Hematopoietic multipotent progenitor cell treated with erythropoietin and hydrocortisone succinate and interleukin-3 and kit ligand, for 17 days (in vitro differentiated cells): ENCODE measurements around the gene SPARCL1.
"Not testable (repeated sequence)": the region's sequence is repeated elsewhere in the genome, so short reads cannot be mapped to it uniquely, and the experiment has no call there.

Experiments used
- DNase-seq: peaks from one replicate; pipeline ENCODE4 v3.0.0-alpha.2; 2015; ENCODE audit warnings: low spot score

SPARCL1 gene

GRCh38 chr4:87529187-87529586 is at the start of gene SPARCL1:
SPARCL1 (minus strand) TSS chr4:87529376; CDS start chr4:87499574, 29,802 bp downstream.
- no peak for DNase-seq

- DNase-seq, result no peak
Observed at GRCh38 chr4:87575983-87576382, 46.8 kb upstream of the SPARCL1 start.

- DNase-seq, result no peak
Observed at GRCh38 chr4:87575408-87575807, 46.2 kb upstream of the SPARCL1 start.

GRCh38 chr4:87574996-87575395 is 45.8 kb upstream of the SPARCL1 start:
- DNase-seq, result no peak

GRCh38 chr4:87574376-87574775 is 45.2 kb upstream of the SPARCL1 start:
- not testable (repeated sequence) for DNase-seq

GRCh38 chr4:87570290-87570805 is 41.2 kb upstream of the SPARCL1 start:
- no peak for DNase-seq

- no peak for DNase-seq
Observed at GRCh38 chr4:87567191-87567590, 38.0 kb upstream of the SPARCL1 start.

GRCh38 chr4:87566276-87566675 is 37.1 kb upstream of the SPARCL1 start:
- no peak for DNase-seq

GRCh38 chr4:87565746-87566145 is 36.6 kb upstream of the SPARCL1 start:
- DNase-seq, result no peak

- DNase-seq, result no peak
Observed at GRCh38 chr4:87560802-87561201, 31.6 kb upstream of the SPARCL1 start.

GRCh38 chr4:87559090-87559837 is 30.1 kb upstream of the SPARCL1 start:
- no peak for DNase-seq

GRCh38 chr4:87557348-87557747 is 28.2 kb upstream of the SPARCL1 start:
- DNase-seq, result no peak

- DNase-seq, result no peak
Observed at GRCh38 chr4:87555773-87556619, 26.8 kb upstream of the SPARCL1 start.

- DNase-seq, result no peak
Observed at GRCh38 chr4:87553182-87553581, 24.0 kb upstream of the SPARCL1 start.

GRCh38 chr4:87551361-87551760 is 22.2 kb upstream of the SPARCL1 start:
- DNase-seq, result no peak

- DNase-seq, result no peak
Observed at GRCh38 chr4:87547016-87547708, 18.0 kb upstream of the SPARCL1 start.

GRCh38 chr4:87545052-87545451 is 15.9 kb upstream of the SPARCL1 start:
- no peak for DNase-seq

GRCh38 chr4:87543835-87544461 is 14.8 kb upstream of the SPARCL1 start:
- no peak for DNase-seq

GRCh38 chr4:87542734-87543312 is 13.6 kb upstream of the SPARCL1 start:
- no peak for DNase-seq

GRCh38 chr4:87541956-87542709 is 13.0 kb upstream of the SPARCL1 start:
- no peak for DNase-seq

- DNase-seq, result no peak
Observed at GRCh38 chr4:87541521-87541920, 12.3 kb upstream of the SPARCL1 start.
